Muscle layer of duodenum (tissue), 2 donors: Measurements from ENCODE around the gene CCDC51.

Experiments used
- H3K27ac ChIP-seq: one replicate; pipeline ENCODE4 v1.7.0; 2013; ENCODE audit warnings: mild to moderate bottlenecking, low read length
- H3K27me3 ChIP-seq: one replicate; pipeline ENCODE4 v1.7.0; 2013; ENCODE audit warnings: low read depth, mild to moderate bottlenecking, control low read depth, low read length
- H3K36me3 ChIP-seq, 2 donors: one replicate each; pipeline ENCODE4 v1.7.0; 2013; ENCODE audit warnings: low read length in 2 of 2, control low read depth in 1 of 2, mild to moderate bottlenecking in 1 of 2; ENCODE audit not compliant: insufficient read depth in 2 of 2, control insufficient read depth in 1 of 2
- H3K4me1 ChIP-seq, 2 donors: one replicate each; pipeline ENCODE4 v1.7.0; 2013; ENCODE audit warnings: low read length in 2 of 2, mild to moderate bottlenecking in 2 of 2, control low read depth in 1 of 2, moderate library complexity in 1 of 2; ENCODE audit not compliant: insufficient read depth in 2 of 2, control insufficient read depth in 1 of 2
- H3K4me3 ChIP-seq, 2 donors: one replicate each; pipeline ENCODE4 v1.7.0; 2013; ENCODE audit warnings: low read length in 2 of 2, low read depth in 1 of 2, mild to moderate bottlenecking in 1 of 2
- H3K9me3 ChIP-seq, 2 donors: one replicate each; pipeline ENCODE4 v1.7.0; 2013; ENCODE audit warnings: low read length in 2 of 2, control low read depth in 1 of 2, mild to moderate bottlenecking in 1 of 2; ENCODE audit not compliant: control insufficient read depth in 1 of 2
- donor health status: healthy.

Gene CCDC51

DNA sequence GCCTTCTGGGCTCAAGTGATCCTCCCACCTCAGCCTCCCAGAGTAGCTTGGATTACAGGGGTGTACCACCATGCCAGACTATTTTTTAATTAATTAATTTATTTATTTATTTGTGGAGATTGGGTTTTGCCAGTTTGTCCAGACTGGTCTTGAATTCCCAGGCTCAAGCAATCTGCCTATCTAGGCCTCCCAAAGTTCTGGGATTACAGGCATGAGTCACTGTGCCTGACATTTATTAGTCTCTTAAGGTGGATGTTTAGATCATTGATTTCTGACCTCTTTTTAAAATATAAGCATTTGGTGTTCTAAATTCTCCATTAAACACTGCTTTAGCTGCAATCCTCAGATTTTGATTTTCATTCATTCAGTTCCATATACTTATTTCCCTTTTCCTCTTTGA is 52.3 kb downstream of the CCDC51 start:
- Histone ChIP-seq H3K9me3 (no peaks in the 10 kb centered on the region), H3K27ac (no peak overlapping the region), H3K4me1 (no peaks in the 10 kb centered on the region), H3K27me3 (peaks cover 4% of the 10 kb centered on the region), H3K36me3 (no peaks in the 10 kb centered on the region), H3K4me3 (no peak overlapping the region)
